Heart left ventricle (tissue), 13 donors: ENCODE measurements around the gene MEGF9.

Source experiments
- POLR2A ChIP-seq, 2 donors: fragments of 450-650 bp; IDR thresholded peaks; one replicate each; pipeline ENCODE4 v1.6.1; 2017; ENCODE audit warnings: antibody characterized with exemption in 2 of 2, mild to moderate bottlenecking in 2 of 2, moderate library complexity in 2 of 2
- TF ChIP-seq, protein P1 (sequence below), 12 donors: fragments of 200-600 bp; sonication (generic) in 4 of 12; IDR thresholded peaks; one replicate each; pipeline versions ENCODE4 v1.5.0 to v1.8.0; 2018 to 2022; ENCODE audit warnings: antibody characterized with exemption in 12 of 12, mild to moderate bottlenecking in 5 of 12
- donor health status: ischemic (EF 13 %, LVEDD 7.1; RV severe dilation, severe dysfunction).
- donor health status: DM: no; HTN: yes; CAD: no.
- donor health status: DM: no; HTN: no; CAD: no.
- donor health status: ischemic (EF 25% LVEDD 6.9; RV normal size, moderate dysfunction).
- donor health status: ischemic (EF 25% LVEDD 5.7; RV mildly dilated, moderate dysfunction).
- donor health status: ischemic (EF 35%, LVEDD 5.7; RV mildly dilated, moderate dysfunction).
- donor health status: nonischemic (EF 11% LVEDD 7.7; RV severe dilation, severe dysfunction).
- donor health status: DM: yes; HTN: yes; CAD: no.
- donor health status: PGD.
- donor health status: ischemic (EF 29% LVEDD 5.4; RV normal size, mild dysfunction).
- donor health status: nonischemic (EF 23%, LVEDD 6.1; RV moderate dilation, normal function).

DNA sequence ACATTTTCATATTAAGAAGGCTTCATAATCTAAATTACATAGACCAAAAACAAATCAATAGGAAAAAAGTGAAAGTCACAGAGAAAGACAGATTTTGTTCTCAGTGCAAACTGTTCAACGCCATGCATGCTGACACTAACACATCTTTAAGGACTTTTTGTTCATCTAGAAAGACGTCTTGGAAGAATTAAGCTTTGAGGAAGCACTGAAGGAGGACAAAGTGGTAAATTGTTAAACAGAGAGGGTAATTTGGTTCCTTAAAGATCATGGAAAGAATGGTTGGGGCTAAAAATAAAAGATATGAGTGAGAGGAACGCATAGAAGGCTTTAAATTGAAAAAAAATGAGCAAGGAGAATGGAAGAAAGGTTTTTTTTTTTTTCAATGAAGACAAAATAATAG is 9.1 kb downstream of the MEGF9 start:
- TF ChIP-seq, protein P1, sequence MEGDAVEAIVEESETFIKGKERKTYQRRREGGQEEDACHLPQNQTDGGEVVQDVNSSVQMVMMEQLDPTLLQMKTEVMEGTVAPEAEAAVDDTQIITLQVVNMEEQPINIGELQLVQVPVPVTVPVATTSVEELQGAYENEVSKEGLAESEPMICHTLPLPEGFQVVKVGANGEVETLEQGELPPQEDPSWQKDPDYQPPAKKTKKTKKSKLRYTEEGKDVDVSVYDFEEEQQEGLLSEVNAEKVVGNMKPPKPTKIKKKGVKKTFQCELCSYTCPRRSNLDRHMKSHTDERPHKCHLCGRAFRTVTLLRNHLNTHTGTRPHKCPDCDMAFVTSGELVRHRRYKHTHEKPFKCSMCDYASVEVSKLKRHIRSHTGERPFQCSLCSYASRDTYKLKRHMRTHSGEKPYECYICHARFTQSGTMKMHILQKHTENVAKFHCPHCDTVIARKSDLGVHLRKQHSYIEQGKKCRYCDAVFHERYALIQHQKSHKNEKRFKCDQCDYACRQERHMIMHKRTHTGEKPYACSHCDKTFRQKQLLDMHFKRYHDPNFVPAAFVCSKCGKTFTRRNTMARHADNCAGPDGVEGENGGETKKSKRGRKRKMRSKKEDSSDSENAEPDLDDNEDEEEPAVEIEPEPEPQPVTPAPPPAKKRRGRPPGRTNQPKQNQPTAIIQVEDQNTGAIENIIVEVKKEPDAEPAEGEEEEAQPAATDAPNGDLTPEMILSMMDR (IDR thresholded peaks at IDR 0.05), result no peak
- no peak for TF ChIP-seq POLR2A (IDR thresholded peaks at IDR 0.05)
